ENCODE results near the gene DOCK2. TPM values are rescaled to one million over a fixed set of nuclear protein-coding genes. Genes with fewer than 3 reads are reported as not detected.
A peak's percentile ranks its signal among the peaks of the same experiment; 100 is the strongest.

The DOCK2 gene
- polyA plus RNA-seq, 1 of the 3 experiments (the other 2 are of a cell fraction): 3.8 TPM

GRCh38 chr5:170132269-170132975 lies 495.3 kb downstream of the DOCK2 start (continued):
- no peak for TF ChIP-seq FOXM1 (IDR thresholded peaks at IDR 0.05; ENCODE audit: low read depth)
- TF ChIP-seq FOSL2 (IDR thresholded peaks at IDR 0.05; ENCODE audit: borderline replicate concordance, low read depth): peak; percentile 58; the same call in 1 of the 2 replicates
- no peak for TF ChIP-seq ELF1 (IDR thresholded peaks at IDR 0.05)
- no peak for TF ChIP-seq SIN3A (IDR thresholded peaks at IDR 0.05; ENCODE audit: borderline replicate concordance, low read depth, low read length)
- TF ChIP-seq FOXJ3 (CRISPR knock-in tag; IDR thresholded peaks at IDR 0.05): no peak
- TF ChIP-seq ZBTB33 (IDR thresholded peaks at IDR 0.05; ENCODE audit: borderline replicate concordance, low read depth): no peak
- TF ChIP-seq TAF1 (IDR thresholded peaks at IDR 0.05; ENCODE audit: borderline replicate concordance, low read depth, low read length): no peak
- TF ChIP-seq MEF2A (IDR thresholded peaks at IDR 0.05; ENCODE audit: borderline replicate concordance, low read depth): no peak
- no peak for TF ChIP-seq SMC3 (IDR thresholded peaks at IDR 0.05; ENCODE audit: low read depth, low read length)
- no peak for TF ChIP-seq NRF1 (IDR thresholded peaks at IDR 0.05; ENCODE audit: low read depth, low read length)

Small RNA genes within 50 kb of the gene (small RNA-seq; reads per million reads assigned to genes)
- gene MIR378E: 0 reads per million in 7 experiments

Other genes starting within 250 kb of the DOCK2 start
- gene SPDL1, start 53.5 kb upstream of the DOCK2 start, polyA plus RNA-seq (2012; rRNA removed): 45.1 and 63.3 TPM in 2 replicates

Data from SK-N-SH (cell line).